Activated naive CD8-positive, alpha-beta T cell treated with anti-CD3 and anti-CD28 coated beads, Interleukin-2, amount 10 ng/mL, durations not matched to agents 7 days and 5 days (primary cell): Measurements from ENCODE around the gene CACNA1E. TPM values are rescaled to one million over a fixed set of nuclear protein-coding genes. Genes with fewer than 3 reads are reported as not detected.

ENCODE experiments used
- ATAC-seq: fragments of 150-1000 bp; cut with Tn5 transposase; one replicate; pipeline ENCODE4 v1.10.0; 2021; ENCODE audit warnings: low read depth, moderate library complexity
- POLR2A ChIA-PET: fragments of 350-600 bp; sonication (Branson Sonifier 250); formaldehyde crosslinking; loops from one replicate; lab custom pipeline; 2021; ENCODE audit warnings: antibody characterized with exemption; lab: Charles Lee
- DNase-seq: peaks from one replicate; pipeline ENCODE4 v3.0.0; 2021
- H3K27ac Mint-ChIP-seq: one replicate; pipeline ENCODE4 v1.8.0; 2022; ENCODE audit warnings: mild to moderate bottlenecking, mixed read lengths
- H3K27me3 Mint-ChIP-seq: one replicate; pipeline ENCODE4 v1.8.0; 2022; ENCODE audit warnings: mild to moderate bottlenecking, moderate library complexity, mixed read lengths
- H3K36me3 Mint-ChIP-seq: one replicate; pipeline ENCODE4 v1.8.0; 2021; ENCODE audit warnings: mild to moderate bottlenecking, mixed read lengths
- H3K4me1 Mint-ChIP-seq: one replicate; pipeline ENCODE4 v1.8.0; 2021; ENCODE audit warnings: mixed read lengths
- H3K4me3 Mint-ChIP-seq: one replicate; pipeline ENCODE4 v1.8.0; 2022; ENCODE audit warnings: mild to moderate bottlenecking, moderate library complexity, mixed read lengths
- H3K9me3 Mint-ChIP-seq: one replicate; pipeline ENCODE4 v1.8.0; 2021; ENCODE audit warnings: mixed read lengths
- total RNA-seq, 2 experiments: library from RNA; stranded (reverse); gene quantifications; one replicate each; pipeline ENCODE4 v1.2.3, GENCODE V29; 2021

Gene CACNA1E
- total RNA-seq, 2 experiments from 2014 or later = not detected

DNA sequence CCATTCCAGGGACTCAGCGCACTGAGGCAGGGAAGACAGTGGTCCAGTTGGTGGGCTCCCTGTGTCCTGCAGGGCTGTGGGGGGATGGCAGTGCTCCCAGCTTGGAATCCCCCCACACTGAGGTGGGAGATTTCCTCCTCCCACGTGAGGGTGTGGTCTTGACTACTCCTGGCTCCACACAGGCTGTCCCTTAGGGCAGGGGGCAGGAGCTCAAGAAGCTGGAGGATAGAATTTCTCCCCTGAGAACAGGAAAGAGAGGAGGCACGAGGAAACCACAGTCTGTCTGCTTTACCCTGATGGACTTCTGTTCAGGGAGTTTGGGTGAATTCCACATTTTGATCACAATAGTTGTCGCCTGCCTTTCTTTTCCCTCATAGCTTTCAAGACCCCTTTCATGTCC, 62.1 kb downstream of the CACNA1E start:
- H3K27me3 Mint-ChIP-seq = peaks cover 35% of the 10 kb centered on the region
- no peak for ATAC-seq

DNA sequence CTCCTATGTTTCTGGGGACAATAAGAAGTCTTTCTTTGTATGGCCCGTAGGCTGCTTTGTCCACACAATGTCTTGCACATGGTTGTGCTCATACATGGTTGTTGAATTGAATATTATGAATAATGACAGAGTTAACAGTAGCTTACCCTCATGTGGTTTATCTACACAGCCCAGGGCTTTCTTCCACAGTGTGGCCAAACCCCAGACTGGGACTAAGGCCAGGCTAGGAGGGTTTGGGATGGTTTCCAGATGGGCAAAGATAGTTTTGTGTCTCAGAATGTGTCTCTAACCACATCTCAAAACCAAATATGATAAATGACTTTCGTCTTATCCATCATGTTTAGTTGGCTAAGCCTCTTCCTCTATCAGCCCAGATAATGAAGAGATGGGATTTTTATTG, 65.2 kb downstream of the CACNA1E start:
- Mint-ChIP-seq H3K4me3 (no peak overlapping the region), H3K36me3 (no peaks in the 10 kb centered on the region), H3K27me3 (peaks cover 27% of the 10 kb centered on the region), H3K4me1 (no peaks in the 10 kb centered on the region), H3K27ac (no peak overlapping the region), H3K9me3 (no peaks in the 10 kb centered on the region)
- DNase-seq (no peak), ATAC-seq (no peak)
- POLR2A ChIA-PET = no interaction called here

More for the DNA sequence above, 62.1 kb downstream of the CACNA1E start:
- H3K27ac Mint-ChIP-seq = no peak overlapping the region
- no peaks in the 10 kb centered on the region for H3K9me3 Mint-ChIP-seq
- H3K4me3 Mint-ChIP-seq = no peak overlapping the region
- no peaks in the 10 kb centered on the region for H3K4me1 Mint-ChIP-seq
- H3K36me3 Mint-ChIP-seq = no peaks in the 10 kb centered on the region
- DNase-seq = no peak
- POLR2A ChIA-PET = no interaction called here

DNA sequence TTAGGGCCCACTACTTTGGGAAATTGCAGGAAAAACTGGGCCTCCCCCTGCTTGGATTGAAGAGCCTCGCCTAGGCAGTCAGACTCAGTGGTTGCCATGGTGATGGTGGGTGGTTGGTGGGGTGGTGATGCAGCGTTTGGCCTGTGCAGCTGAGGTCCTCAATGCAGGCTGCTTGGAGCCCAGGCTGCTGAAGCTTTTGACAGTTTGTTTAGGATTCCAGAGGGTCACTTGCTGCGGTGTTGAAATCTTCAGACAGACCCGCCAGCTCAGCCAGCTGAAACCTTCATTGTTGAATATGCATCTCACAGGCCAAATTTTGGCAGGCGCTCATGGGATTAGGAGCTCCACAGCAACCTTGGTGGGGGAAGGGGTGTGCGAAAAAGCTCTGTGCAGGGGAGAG, 67.9 kb downstream of the CACNA1E start:
- POLR2A ChIA-PET = no interaction called here
- ATAC-seq = no peak
- DNase-seq = no peak
- Mint-ChIP-seq H3K27me3 (peaks cover 12% of the 10 kb centered on the region), H3K4me1 (no peaks in the 10 kb centered on the region), H3K27ac (no peak overlapping the region), H3K36me3 (no peaks in the 10 kb centered on the region), H3K4me3 (no peak overlapping the region), H3K9me3 (no peaks in the 10 kb centered on the region)

DNA sequence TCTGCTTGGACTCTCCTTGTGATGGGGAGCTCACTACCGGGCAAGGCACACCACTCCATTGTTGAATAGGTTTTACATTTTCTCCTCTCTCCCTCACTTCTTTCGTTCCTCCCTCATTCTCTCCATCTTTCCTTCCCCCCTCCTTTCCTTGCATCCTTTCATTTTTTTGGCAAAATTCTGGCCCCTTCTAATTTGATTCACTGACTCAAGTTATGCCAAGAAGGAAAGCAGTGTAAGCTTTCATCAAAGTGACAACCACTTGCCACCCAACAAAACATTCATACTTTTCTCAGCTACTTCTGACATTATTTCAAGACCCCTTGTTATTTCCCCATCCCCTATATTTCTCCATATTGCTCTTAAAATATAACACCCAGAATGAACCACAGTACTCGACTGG, 68.4 kb downstream of the CACNA1E start:
- no peaks in the 10 kb centered on the region for H3K36me3 Mint-ChIP-seq

DNA sequence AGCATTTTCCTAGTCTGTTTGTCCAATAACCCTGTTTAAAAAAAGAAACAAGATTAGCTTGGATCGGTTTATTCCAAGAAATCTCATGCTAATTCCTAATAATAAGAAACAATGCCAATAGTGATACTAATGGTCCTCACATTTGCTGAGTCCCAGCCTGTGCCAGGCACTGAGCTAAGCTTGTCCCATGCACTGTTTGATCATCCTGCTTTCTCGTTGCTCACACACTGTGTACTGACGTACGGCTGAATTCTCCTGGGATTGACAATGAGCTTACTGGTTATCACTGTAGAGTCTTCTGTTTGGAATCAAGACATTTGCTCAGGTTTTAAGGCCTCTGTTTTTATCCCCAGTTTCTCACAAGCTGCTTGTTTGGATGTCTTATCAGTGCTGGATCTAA, 71.1 kb downstream of the CACNA1E start:
- H3K36me3 Mint-ChIP-seq = no peaks in the 10 kb centered on the region
- no peak for DNase-seq
- no peaks in the 10 kb centered on the region for H3K9me3 Mint-ChIP-seq
- H3K27me3 Mint-ChIP-seq = peaks cover 2% of the 10 kb centered on the region
- H3K4me1 Mint-ChIP-seq = no peaks in the 10 kb centered on the region
- no peak overlapping the region for H3K27ac Mint-ChIP-seq
- no peak overlapping the region for H3K4me3 Mint-ChIP-seq
- ATAC-seq = no peak
- POLR2A ChIA-PET = no interaction called here

More for the DNA sequence above, 68.4 kb downstream of the CACNA1E start:
- Mint-ChIP-seq H3K4me3 (no peak overlapping the region), H3K27ac (no peak overlapping the region), H3K9me3 (no peaks in the 10 kb centered on the region), H3K27me3 (peaks cover 9% of the 10 kb centered on the region), H3K4me1 (no peaks in the 10 kb centered on the region)
- POLR2A ChIA-PET = no interaction called here
- ATAC-seq (no peak), DNase-seq (no peak)

DNA sequence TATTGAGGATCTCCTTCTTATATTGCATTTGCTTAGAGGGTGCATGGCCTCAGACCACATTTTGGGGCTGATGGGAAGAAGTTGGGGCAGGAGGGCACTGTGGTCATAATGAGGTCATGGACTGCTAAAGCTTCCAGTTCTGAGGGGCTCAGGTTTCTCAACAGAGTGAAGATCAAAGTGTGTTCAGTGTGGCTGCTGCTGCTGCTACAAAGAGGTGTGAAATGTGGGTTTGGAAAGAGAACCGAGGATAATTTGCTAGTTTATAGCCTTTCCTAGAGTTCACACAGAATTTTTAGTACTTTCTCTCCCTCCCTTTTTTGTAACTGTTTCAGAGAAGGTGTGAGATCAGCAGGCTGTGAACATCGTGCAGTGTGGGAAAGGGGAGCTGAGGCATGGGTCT, 73.3 kb downstream of the CACNA1E start:
- DNase-seq = no peak
- Mint-ChIP-seq H3K27ac (no peak overlapping the region), H3K36me3 (no peaks in the 10 kb centered on the region), H3K4me3 (no peak overlapping the region), H3K4me1 (no peaks in the 10 kb centered on the region), H3K27me3 (peaks cover 2% of the 10 kb centered on the region), H3K9me3 (no peaks in the 10 kb centered on the region)
- POLR2A ChIA-PET = no interaction called here
- no peak for ATAC-seq

DNA sequence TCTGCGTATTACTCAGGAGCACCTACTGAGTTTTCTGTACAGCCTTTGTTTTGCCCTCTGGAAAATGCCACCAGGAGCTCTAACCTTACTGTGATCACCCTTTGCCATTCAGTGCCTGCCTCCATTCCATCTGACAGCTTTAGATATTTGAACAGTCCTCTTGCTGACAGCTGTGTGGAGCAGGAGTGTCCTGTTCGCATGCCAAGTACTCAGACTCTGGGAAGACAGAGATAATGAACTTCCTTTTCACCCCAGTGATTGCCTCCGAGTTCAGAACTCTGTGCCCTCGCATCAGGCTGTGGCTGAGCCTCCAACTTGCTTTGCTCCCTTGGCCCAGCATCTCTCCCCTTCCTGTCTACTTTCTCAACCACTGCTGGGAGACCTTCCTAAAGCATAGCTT, 74.0 kb downstream of the CACNA1E start:
- Mint-ChIP-seq H3K9me3 (no peaks in the 10 kb centered on the region), H3K27ac (no peak overlapping the region), H3K36me3 (no peaks in the 10 kb centered on the region), H3K27me3 (peaks cover 2% of the 10 kb centered on the region), H3K4me3 (no peak overlapping the region), H3K4me1 (no peaks in the 10 kb centered on the region)
- POLR2A ChIA-PET = no interaction called here
- ATAC-seq (no peak), DNase-seq (no peak)

DNA sequence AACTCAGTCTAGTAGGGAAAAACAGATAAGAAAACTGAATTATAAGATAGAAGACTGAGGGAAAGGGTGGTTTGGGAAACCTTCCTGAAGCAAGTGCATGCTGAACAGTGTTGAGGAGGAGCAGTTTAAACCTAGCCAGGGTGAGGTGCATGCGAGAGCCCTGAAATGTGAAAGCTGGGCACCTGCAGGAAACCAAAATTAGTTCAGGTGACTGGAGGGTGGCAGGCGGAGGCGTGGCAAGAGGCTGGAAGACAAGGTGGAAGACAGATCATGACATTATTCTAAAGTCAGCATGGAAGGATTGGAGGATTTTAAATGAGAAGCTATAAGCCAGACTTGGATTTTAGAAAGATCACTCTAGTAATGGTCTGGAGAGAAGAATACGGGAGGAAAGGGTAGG, 75.1 kb downstream of the CACNA1E start:
- DNase-seq (no peak), ATAC-seq (no peak)
- Mint-ChIP-seq H3K9me3 (no peaks in the 10 kb centered on the region), H3K4me1 (no peaks in the 10 kb centered on the region), H3K36me3 (no peaks in the 10 kb centered on the region), H3K27ac (no peak overlapping the region), H3K4me3 (no peak overlapping the region), H3K27me3 (peaks cover 2% of the 10 kb centered on the region)
- POLR2A ChIA-PET = no interaction called here

DNA sequence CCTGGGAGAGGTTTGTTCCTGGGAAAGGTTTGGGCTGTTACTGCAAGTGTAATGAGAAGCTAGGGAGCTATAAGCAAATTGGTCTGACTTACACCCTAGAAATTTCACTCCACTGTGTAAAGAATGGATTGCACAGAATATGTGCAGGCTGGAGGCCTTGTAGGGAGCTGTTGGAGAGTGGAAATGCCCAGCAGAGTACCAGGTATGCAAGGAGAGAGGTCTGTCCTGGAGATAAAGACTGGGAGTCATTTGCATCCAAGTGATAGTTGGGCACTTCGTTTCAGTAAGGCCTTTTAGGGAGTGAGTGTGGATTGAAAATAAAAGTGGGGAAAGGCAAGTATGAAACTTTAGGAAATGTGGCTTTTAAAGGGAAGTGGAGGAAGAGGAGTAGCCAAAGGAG, 75.8 kb downstream of the CACNA1E start:
- Mint-ChIP-seq H3K27me3 (peaks cover 2% of the 10 kb centered on the region), H3K36me3 (no peaks in the 10 kb centered on the region), H3K9me3 (no peaks in the 10 kb centered on the region), H3K27ac (no peak overlapping the region), H3K4me3 (no peak overlapping the region), H3K4me1 (no peaks in the 10 kb centered on the region)
- ATAC-seq (no peak), DNase-seq (no peak)
- POLR2A ChIA-PET = no interaction called here

DNA sequence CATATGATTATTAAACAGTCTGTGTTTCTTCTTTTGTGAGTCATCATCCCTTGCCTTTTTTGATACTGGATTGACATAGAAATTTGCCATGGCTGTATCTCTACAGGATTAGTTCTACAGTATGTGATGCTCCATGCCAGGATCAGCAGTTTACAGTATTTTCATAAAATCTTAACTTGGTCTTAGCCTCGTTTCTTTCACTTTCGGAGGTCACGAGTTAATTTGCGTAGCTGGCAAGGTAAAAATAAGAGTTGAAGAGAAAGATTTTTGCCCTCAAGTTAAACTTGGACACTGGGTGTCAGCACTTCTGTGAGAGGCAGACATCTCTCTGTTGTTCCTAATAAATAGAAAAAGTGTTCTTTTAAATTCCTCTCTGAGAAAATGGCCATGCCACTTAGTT, 79.1 kb downstream of the CACNA1E start:
- Mint-ChIP-seq H3K27ac (no peak overlapping the region), H3K9me3 (no peaks in the 10 kb centered on the region), H3K27me3 (peaks cover 13% of the 10 kb centered on the region), H3K36me3 (no peaks in the 10 kb centered on the region), H3K4me1 (no peaks in the 10 kb centered on the region), H3K4me3 (no peak overlapping the region)
- no peak for ATAC-seq
- no peak for DNase-seq
- POLR2A ChIA-PET = no interaction called here

DNA sequence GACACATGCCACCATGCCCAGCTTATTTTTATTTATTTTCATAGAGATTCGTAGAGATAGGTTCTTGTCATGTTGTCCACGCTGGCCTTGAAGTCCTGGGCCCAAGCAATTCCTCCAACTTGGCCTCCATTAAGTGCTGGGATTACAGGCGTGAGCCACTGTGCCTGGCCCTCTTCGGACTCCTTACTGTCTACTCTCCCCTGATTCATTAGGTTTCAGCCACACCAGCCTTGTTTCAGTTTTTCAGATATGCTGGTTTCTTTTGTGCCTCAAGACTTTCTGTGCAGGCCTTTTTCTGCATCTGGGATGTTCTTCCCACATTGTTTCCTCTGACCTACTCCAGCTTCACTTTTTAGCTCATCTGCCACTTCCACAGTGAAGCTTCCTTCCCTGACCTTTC, 85.4 kb downstream of the CACNA1E start:
- Mint-ChIP-seq H3K9me3 (no peaks in the 10 kb centered on the region), H3K4me1 (no peaks in the 10 kb centered on the region), H3K27ac (no peak overlapping the region), H3K4me3 (no peak overlapping the region), H3K36me3 (no peaks in the 10 kb centered on the region), H3K27me3 (peaks cover 13% of the 10 kb centered on the region)
- no peak for ATAC-seq
- POLR2A ChIA-PET = no interaction called here
- DNase-seq = no peak

DNA sequence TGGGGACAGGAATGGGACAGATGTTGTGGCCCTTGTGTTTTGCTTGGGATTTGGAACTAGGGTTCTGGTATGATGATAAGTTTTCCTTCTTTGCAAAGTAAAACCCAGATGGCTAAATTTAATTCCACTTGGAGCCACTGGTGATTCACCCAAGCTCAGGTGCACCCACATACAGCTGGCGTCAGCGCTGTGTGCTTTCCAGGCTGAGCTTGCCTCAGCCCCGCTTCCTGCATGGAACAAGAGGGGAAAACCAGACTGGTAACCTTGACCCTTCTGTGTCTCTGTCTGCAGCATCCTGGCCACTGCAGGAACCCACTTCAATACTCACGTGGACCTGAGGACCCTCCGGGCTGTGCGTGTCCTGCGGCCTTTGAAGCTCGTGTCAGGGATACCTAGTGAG, 94.2 kb downstream of the CACNA1E start:
- no peaks in the 10 kb centered on the region for H3K36me3 Mint-ChIP-seq
- H3K9me3 Mint-ChIP-seq = no peaks in the 10 kb centered on the region
- ATAC-seq (no peak), DNase-seq (no peak)
- no peaks in the 10 kb centered on the region for H3K4me1 Mint-ChIP-seq
- POLR2A ChIA-PET = no interaction called here
- H3K4me3 Mint-ChIP-seq = no peak overlapping the region
- no peak overlapping the region for H3K27ac Mint-ChIP-seq
- H3K27me3 Mint-ChIP-seq = peaks cover 8% of the 10 kb centered on the region

DNA sequence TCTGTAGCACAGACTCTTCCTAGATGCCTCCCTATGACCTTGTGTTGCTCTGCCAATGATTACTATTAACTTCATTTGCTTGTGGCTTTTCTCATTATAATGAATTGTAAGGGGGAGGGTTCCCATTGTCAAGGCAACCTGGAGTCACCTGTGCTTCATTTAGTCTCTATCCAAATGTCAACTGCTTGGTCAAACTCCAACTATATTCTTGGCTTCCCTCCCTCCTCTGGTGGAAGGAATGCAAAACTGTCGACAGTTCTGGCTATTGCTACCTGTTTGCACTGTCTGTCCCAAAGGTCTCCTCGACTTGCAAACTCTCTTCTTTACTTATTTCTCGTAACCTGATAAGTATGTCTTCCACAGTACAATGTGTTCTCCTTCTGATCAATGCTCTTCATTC, 100.3 kb downstream of the CACNA1E start:
- H3K27ac Mint-ChIP-seq = no peak overlapping the region
- no peaks in the 10 kb centered on the region for H3K36me3 Mint-ChIP-seq
- no peak for DNase-seq
- no peak overlapping the region for H3K4me3 Mint-ChIP-seq
- no peaks in the 10 kb centered on the region for H3K4me1 Mint-ChIP-seq
- POLR2A ChIA-PET = no interaction called here
- H3K9me3 Mint-ChIP-seq = no peaks in the 10 kb centered on the region
- no peak for ATAC-seq
- H3K27me3 Mint-ChIP-seq = peaks cover 6% of the 10 kb centered on the region

DNA sequence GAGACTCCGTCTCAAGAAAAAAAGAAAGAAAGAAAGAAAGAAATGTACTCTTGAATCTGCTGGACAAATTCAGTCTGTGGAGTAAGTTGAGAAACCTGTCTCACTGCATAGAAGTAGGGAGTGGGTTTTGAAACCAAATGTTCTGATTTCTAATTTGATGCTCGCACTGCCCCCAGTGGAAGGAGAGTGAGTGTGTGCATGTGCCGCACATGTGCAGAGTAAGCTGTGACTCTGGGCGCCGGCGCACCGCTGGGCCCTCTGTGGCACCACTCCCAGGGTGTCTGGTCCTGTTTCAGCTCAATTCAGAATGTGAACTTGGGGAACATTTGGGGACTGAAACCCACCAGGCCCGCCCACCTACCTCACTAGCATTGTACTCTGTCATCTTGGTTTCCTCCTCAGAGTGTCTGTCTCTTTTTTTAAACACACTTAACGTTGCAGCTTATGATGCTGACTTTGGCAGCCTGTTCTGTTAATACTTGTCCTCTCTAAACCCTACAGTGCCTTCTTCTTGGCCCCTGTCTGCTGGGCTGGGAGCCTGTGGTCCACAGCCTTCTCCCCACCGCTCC, 104.6 kb downstream of the CACNA1E start:
- POLR2A ChIA-PET = no interaction called here
- H3K27me3 Mint-ChIP-seq = peaks cover 13% of the 10 kb centered on the region

DNA sequence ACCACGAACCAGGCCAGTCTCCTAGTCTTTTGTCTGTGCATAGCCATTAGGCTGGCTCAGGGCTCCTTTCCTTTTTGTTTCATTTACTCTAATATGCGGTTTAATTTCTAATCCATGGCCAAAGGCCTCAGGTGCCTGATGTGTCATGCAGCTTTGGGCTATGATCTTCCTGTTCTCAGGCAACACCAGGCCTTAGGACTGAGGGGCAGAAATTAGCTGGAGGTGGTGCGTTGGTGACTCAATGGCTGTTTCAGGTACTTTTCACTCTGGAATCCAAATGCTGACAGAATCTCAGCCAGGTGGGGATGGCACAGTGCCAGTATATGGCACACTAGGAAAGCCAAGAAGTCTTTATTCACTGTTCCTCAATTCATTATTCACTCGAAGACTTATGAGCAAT, 105.3 kb downstream of the CACNA1E start:
- Mint-ChIP-seq H3K36me3 (no peaks in the 10 kb centered on the region), H3K27me3 (peaks cover 19% of the 10 kb centered on the region), H3K4me1 (no peaks in the 10 kb centered on the region), H3K4me3 (no peak overlapping the region), H3K9me3 (no peaks in the 10 kb centered on the region), H3K27ac (no peak overlapping the region)
- no peak for ATAC-seq
- POLR2A ChIA-PET = no interaction called here
- no peak for DNase-seq

More for the DNA sequence above, 104.6 kb downstream of the CACNA1E start:
- no peaks in the 10 kb centered on the region for H3K36me3 Mint-ChIP-seq
- no peaks in the 10 kb centered on the region for H3K4me1 Mint-ChIP-seq
- no peaks in the 10 kb centered on the region for H3K9me3 Mint-ChIP-seq
- ATAC-seq = no peak
- DNase-seq = no peak
- no peak overlapping the region for H3K4me3 Mint-ChIP-seq
- no peak overlapping the region for H3K27ac Mint-ChIP-seq
